Measurements from ENCODE around the gene CDH3.

Gene CDH3

DNA sequence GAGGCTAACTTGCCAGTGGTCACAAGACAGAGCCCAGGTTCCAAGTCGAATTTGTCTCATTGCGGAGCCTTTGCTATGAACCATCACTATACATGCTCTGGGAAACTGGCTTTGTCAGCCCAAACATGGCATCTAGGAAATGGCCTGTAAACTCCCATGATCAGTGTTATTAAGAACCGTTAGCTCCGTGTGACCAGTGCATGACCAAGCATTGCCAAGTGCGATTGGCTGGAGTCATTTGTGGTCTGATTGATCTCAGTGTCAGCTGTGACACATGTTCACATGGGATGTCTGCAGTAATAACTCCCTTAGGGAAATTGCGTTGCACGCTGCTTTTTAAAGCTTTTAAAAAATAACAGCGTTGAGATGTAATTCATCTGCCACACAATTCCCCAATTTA is 18.6 kb upstream of the CDH3 start:
- TF ChIP-seq RARB (CRISPR knock-in tag; IDR thresholded peaks at IDR 0.05) (no peak), ISL1 (CRISPR knock-in tag; IDR thresholded peaks at IDR 0.05) (no peak), BACH2 (CRISPR knock-in tag; IDR thresholded peaks at IDR 0.05; ENCODE audit: borderline replicate concordance) (no peak), ZNF70 (CRISPR knock-in tag; IDR thresholded peaks at IDR 0.05) (no peak), ESRRG (CRISPR knock-in tag; IDR thresholded peaks at IDR 0.05) (no peak), OSR1 (CRISPR knock-in tag; IDR thresholded peaks at IDR 0.05) (no peak), CSDC2 (CRISPR knock-in tag; IDR thresholded peaks at IDR 0.05) (no peak), PPARA (CRISPR knock-in tag; IDR thresholded peaks at IDR 0.05; ENCODE audit: borderline replicate concordance) (no peak), ARNTL (CRISPR knock-in tag; IDR thresholded peaks at IDR 0.05; ENCODE audit: borderline replicate concordance, low read depth) (no peak), ZNF565 (CRISPR knock-in tag; conservative IDR thresholded peaks at IDR 0.05; ENCODE audit: low read depth) (no peak), GLIS3 (CRISPR knock-in tag; IDR thresholded peaks at IDR 0.05) (no peak), ZFP30 (CRISPR knock-in tag; IDR thresholded peaks at IDR 0.05) (no peak), TOX (CRISPR knock-in tag; IDR thresholded peaks at IDR 0.05; ENCODE audit: borderline replicate concordance) (no peak), ZC3H10 (CRISPR knock-in tag; IDR thresholded peaks at IDR 0.05) (no peak), SNAI2 (CRISPR knock-in tag; IDR thresholded peaks at IDR 0.05) (no peak)
- TF ChIP-seq, protein P1, sequence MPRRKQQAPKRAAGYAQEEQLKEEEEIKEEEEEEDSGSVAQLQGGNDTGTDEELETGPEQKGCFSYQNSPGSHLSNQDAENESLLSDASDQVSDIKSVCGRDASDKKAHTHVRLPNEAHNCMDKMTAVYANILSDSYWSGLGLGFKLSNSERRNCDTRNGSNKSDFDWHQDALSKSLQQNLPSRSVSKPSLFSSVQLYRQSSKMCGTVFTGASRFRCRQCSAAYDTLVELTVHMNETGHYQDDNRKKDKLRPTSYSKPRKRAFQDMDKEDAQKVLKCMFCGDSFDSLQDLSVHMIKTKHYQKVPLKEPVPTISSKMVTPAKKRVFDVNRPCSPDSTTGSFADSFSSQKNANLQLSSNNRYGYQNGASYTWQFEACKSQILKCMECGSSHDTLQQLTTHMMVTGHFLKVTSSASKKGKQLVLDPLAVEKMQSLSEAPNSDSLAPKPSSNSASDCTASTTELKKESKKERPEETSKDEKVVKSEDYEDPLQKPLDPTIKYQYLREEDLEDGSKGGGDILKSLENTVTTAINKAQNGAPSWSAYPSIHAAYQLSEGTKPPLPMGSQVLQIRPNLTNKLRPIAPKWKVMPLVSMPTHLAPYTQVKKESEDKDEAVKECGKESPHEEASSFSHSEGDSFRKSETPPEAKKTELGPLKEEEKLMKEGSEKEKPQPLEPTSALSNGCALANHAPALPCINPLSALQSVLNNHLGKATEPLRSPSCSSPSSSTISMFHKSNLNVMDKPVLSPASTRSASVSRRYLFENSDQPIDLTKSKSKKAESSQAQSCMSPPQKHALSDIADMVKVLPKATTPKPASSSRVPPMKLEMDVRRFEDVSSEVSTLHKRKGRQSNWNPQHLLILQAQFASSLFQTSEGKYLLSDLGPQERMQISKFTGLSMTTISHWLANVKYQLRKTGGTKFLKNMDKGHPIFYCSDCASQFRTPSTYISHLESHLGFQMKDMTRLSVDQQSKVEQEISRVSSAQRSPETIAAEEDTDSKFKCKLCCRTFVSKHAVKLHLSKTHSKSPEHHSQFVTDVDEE (CRISPR knock-in tag; IDR thresholded peaks at IDR 0.05), result no peak
- TF ChIP-seq, protein P2, sequence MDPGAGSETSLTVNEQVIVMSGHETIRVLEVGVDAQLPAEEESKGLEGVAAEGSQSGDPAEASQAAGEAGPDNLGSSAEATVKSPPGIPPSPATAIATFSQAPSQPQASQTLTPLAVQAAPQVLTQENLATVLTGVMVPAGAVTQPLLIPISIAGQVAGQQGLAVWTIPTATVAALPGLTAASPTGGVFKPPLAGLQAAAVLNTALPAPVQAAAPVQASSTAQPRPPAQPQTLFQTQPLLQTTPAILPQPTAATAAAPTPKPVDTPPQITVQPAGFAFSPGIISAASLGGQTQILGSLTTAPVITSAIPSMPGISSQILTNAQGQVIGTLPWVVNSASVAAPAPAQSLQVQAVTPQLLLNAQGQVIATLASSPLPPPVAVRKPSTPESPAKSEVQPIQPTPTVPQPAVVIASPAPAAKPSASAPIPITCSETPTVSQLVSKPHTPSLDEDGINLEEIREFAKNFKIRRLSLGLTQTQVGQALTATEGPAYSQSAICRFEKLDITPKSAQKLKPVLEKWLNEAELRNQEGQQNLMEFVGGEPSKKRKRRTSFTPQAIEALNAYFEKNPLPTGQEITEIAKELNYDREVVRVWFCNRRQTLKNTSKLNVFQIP (CRISPR knock-in tag; IDR thresholded peaks at IDR 0.05; ENCODE audit: borderline replicate concordance, low read depth), result no peak
- TF ChIP-seq, protein P3, sequence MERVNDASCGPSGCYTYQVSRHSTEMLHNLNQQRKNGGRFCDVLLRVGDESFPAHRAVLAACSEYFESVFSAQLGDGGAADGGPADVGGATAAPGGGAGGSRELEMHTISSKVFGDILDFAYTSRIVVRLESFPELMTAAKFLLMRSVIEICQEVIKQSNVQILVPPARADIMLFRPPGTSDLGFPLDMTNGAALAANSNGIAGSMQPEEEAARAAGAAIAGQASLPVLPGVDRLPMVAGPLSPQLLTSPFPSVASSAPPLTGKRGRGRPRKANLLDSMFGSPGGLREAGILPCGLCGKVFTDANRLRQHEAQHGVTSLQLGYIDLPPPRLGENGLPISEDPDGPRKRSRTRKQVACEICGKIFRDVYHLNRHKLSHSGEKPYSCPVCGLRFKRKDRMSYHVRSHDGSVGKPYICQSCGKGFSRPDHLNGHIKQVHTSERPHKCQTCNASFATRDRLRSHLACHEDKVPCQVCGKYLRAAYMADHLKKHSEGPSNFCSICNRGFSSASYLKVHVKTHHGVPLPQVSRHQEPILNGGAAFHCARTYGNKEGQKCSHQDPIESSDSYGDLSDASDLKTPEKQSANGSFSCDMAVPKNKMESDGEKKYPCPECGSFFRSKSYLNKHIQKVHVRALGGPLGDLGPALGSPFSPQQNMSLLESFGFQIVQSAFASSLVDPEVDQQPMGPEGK (CRISPR knock-in tag; IDR thresholded peaks at IDR 0.05; ENCODE audit: borderline replicate concordance), result no peak
- TF ChIP-seq, protein P4, sequence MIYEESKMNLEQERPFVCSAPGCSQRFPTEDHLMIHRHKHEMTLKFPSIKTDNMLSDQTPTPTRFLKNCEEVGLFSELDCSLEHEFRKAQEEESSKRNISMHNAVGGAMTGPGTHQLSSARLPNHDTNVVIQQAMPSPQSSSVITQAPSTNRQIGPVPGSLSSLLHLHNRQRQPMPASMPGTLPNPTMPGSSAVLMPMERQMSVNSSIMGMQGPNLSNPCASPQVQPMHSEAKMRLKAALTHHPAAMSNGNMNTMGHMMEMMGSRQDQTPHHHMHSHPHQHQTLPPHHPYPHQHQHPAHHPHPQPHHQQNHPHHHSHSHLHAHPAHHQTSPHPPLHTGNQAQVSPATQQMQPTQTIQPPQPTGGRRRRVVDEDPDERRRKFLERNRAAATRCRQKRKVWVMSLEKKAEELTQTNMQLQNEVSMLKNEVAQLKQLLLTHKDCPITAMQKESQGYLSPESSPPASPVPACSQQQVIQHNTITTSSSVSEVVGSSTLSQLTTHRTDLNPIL (CRISPR knock-in tag; IDR thresholded peaks at IDR 0.05; ENCODE audit: low read depth), result no peak
- TF ChIP-seq, protein P5, sequence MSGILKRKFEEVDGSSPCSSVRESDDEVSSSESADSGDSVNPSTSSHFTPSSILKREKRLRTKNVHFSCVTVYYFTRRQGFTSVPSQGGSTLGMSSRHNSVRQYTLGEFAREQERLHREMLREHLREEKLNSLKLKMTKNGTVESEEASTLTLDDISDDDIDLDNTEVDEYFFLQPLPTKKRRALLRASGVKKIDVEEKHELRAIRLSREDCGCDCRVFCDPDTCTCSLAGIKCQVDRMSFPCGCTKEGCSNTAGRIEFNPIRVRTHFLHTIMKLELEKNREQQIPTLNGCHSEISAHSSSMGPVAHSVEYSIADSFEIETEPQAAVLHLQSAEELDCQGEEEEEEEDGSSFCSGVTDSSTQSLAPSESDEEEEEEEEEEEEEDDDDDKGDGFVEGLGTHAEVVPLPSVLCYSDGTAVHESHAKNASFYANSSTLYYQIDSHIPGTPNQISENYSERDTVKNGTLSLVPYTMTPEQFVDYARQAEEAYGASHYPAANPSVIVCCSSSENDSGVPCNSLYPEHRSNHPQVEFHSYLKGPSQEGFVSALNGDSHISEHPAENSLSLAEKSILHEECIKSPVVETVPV (CRISPR knock-in tag; IDR thresholded peaks at IDR 0.05), result no peak
- no peak for ATAC-seq

DNA sequence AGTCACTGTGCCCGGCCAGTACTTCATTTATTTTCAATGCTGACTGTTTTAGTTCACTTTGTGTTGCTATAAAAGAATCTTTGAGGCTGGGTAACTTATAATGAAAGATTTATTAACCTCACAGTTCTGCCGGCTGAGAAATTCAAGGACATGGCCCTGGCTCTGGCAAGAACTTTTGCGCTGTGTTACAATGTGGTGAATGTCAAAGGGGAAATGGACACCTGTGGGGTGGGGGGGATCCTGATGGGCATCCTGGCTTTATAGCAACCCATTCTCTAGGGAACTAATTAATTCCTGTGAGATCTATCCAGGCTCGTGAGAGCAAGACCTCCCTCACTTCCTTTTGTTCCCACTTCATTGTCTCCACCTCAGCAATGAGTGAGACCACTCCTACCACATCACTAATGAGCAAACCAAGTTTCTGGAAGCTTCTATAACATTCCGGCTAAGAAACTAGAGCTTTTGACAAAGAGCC is 17.1 kb upstream of the CDH3 start:
- TF ChIP-seq GLIS3 (CRISPR knock-in tag; IDR thresholded peaks at IDR 0.05) (no peak), BACH2 (CRISPR knock-in tag; IDR thresholded peaks at IDR 0.05; ENCODE audit: borderline replicate concordance) (no peak), ARNTL (CRISPR knock-in tag; IDR thresholded peaks at IDR 0.05; ENCODE audit: borderline replicate concordance, low read depth) (no peak), ZFP30 (CRISPR knock-in tag; IDR thresholded peaks at IDR 0.05) (no peak), ISL1 (CRISPR knock-in tag; IDR thresholded peaks at IDR 0.05) (no peak), TOX (CRISPR knock-in tag; IDR thresholded peaks at IDR 0.05; ENCODE audit: borderline replicate concordance) (no peak), ZFP3 (CRISPR knock-in tag; IDR thresholded peaks at IDR 0.05) (no peak), ZC3H10 (CRISPR knock-in tag; IDR thresholded peaks at IDR 0.05) (no peak), PPARA (CRISPR knock-in tag; IDR thresholded peaks at IDR 0.05; ENCODE audit: borderline replicate concordance) (no peak), ZNF8 (CRISPR knock-in tag; IDR thresholded peaks at IDR 0.05) (no peak)
- TF ChIP-seq, protein P5 (CRISPR knock-in tag; IDR thresholded peaks at IDR 0.05), result no peak
- TF ChIP-seq, protein P2 (CRISPR knock-in tag; IDR thresholded peaks at IDR 0.05; ENCODE audit: borderline replicate concordance, low read depth), result no peak
- TF ChIP-seq, protein P1 (CRISPR knock-in tag; IDR thresholded peaks at IDR 0.05), result no peak
- no peak for ATAC-seq

Measured in SK-N-SH treated with all-trans-retinoic acid at 6 μM for 48 hours (cell line).